ENCODE results near the gene ARID4B.

ARID4B gene

DNA sequence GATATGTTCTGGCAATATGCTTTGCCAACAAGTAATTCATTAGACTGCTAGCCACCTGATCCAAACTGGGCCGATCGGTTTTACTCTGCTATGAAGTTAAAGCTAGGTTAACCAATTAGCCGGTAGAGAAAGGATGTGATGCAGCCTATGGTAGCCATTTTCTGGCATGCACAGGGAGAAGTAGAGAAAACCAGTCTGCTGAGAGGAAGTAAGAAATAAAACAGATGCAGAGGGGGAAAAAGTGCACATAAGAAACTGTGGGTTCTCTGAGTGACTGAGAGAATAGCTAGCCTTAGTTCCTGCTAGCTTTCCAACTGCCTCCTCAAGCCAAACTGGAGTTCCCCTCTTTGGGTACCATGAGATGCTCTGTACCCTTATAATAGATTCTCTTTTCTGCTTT lies 52.8 kb downstream of the ARID4B start:
- Histone ChIP-seq H3K4me3 (ENCODE audit: low read depth, low read length) (no peak overlapping the region), H3K27ac (ENCODE audit: extremely low read depth, low read depth, low read length) (no peak overlapping the region), H3K36me3 (ENCODE audit: control insufficient read depth in 2 of 2, insufficient read depth in 1 of 2, low read length in 2 of 2) (no peaks in the 10 kb centered on the region), H3K4me1 (ENCODE audit: control insufficient read depth, insufficient read depth, low read length) (peaks cover 37% of the 10 kb centered on the region), H3K9me3 (ENCODE audit: control insufficient read depth, insufficient read depth, low read depth, low read length) (no peaks in the 10 kb centered on the region)
- POLR2A ChIA-PET, result no interaction called here
- TF ChIP-seq, protein P1, sequence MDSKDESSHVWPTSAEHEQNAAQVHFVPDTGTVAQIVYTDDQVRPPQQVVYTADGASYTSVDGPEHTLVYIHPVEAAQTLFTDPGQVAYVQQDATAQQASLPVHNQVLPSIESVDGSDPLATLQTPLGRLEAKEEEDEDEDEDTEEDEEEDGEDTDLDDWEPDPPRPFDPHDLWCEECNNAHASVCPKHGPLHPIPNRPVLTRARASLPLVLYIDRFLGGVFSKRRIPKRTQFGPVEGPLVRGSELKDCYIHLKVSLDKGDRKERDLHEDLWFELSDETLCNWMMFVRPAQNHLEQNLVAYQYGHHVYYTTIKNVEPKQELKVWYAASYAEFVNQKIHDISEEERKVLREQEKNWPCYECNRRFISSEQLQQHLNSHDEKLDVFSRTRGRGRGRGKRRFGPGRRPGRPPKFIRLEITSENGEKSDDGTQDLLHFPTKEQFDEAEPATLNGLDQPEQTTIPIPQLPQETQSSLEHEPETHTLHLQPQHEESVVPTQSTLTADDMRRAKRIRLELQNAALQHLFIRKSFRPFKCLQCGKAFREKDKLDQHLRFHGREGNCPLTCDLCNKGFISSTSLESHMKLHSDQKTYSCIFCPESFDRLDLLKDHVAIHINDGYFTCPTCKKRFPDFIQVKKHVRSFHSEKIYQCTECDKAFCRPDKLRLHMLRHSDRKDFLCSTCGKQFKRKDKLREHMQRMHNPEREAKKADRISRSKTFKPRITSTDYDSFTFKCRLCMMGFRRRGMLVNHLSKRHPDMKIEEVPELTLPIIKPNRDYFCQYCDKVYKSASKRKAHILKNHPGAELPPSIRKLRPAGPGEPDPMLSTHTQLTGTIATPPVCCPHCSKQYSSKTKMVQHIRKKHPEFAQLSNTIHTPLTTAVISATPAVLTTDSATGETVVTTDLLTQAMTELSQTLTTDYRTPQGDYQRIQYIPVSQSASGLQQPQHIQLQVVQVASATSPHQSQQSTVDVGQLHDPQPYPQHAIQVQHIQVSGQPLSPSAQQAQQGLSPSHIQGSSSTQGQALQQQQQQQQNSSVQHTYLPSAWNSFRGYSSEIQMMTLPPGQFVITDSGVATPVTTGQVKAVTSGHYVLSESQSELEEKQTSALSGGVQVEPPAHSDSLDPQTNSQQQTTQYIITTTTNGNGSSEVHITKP (tag by site-specific recombination; IDR thresholded peaks at IDR 0.05), result 0 out of 2 replicates have a peak, but pooled peaks have one; percentile 24
- no peak for TF ChIP-seq ZNF791 (tag by site-specific recombination; IDR thresholded peaks at IDR 0.05)
- TF ChIP-seq ZNF626 (tag by site-specific recombination; IDR thresholded peaks at IDR 0.05), result no peak
- TF ChIP-seq PRDM1 (tag by site-specific recombination; IDR thresholded peaks at IDR 0.05), result 0 out of 2 replicates have a peak, but pooled peaks have one; percentile 13
- CTCF ChIA-PET, result interaction anchor here (0.6 to 1.9 kb wide), 4 partner anchors 14 to 1546 kb away, joined by 3 to 9 read pairs (median 4); no protein-coding TSS in a partner anchor

DNA sequence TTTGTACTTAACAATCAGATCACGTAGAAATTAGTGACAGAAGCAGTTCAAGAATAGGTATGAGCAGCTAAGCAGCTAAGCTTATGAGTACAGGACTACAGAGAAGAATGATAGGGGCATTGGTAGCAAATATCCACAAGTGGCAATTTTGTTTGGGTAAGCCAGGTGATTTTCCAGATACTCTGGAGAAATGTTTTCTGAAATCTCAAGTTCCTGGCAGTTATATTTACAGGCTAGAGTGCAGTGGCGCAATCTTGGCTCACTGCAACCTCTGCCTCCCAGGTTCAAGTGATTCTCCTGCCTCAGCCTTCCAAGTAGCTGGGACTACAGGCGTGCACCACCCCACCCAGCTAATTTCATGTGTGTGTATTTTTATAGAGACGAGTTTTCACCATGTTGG lies 55.1 kb downstream of the ARID4B start:
- POLR2A ChIA-PET, result interaction anchor here (0.8 kb wide), 1 partner anchor 55 kb away, joined by 3 read pairs; the partner anchor contains the start of genes ARID4B and GGPS1
- no peaks in the 10 kb centered on the region for H3K9me3 ChIP-seq (ENCODE audit: control insufficient read depth, insufficient read depth, low read depth, low read length)
- no peak overlapping the region for H3K27ac ChIP-seq (ENCODE audit: extremely low read depth, low read depth, low read length)
- CTCF ChIA-PET, result interaction anchor here (1.5 to 3.7 kb wide), 2 partner anchors 21 to 142 kb away, joined by 8 to 12 read pairs; no protein-coding TSS in a partner anchor
- no peak overlapping the region for H3K4me3 ChIP-seq (ENCODE audit: low read depth, low read length)
- TF ChIP-seq, protein P2, sequence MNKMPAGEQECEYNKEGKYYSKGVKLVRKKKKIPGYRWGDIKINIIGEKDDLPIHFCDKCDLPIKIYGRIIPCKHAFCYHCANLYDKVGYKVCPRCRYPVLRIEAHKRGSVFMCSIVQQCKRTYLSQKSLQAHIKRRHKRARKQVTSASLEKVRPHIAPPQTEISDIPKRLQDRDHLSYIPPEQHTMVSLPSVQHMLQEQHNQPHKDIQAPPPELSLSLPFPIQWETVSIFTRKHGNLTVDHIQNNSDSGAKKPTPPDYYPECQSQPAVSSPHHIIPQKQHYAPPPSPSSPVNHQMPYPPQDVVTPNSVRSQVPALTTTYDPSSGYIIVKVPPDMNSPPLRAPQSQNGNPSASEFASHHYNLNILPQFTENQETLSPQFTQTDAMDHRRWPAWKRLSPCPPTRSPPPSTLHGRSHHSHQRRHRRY (tag by site-specific recombination; IDR thresholded peaks at IDR 0.05), result no peak
- no peak for TF ChIP-seq ZNF311 (tag by site-specific recombination; IDR thresholded peaks at IDR 0.05; ENCODE audit: borderline replicate concordance)
- no peak for TF ChIP-seq ZNF514 (tag by site-specific recombination; IDR thresholded peaks at IDR 0.05)
- no peak for TF ChIP-seq ZNF76 (tag by site-specific recombination; IDR thresholded peaks at IDR 0.05; ENCODE audit: borderline replicate concordance, low read depth)
- no peak for TF ChIP-seq ZNF623 (tag by site-specific recombination; IDR thresholded peaks at IDR 0.05)
- TF ChIP-seq ZNF555 (tag by site-specific recombination; conservative IDR thresholded peaks at IDR 0.05), result no peak
- TF ChIP-seq, protein P3, sequence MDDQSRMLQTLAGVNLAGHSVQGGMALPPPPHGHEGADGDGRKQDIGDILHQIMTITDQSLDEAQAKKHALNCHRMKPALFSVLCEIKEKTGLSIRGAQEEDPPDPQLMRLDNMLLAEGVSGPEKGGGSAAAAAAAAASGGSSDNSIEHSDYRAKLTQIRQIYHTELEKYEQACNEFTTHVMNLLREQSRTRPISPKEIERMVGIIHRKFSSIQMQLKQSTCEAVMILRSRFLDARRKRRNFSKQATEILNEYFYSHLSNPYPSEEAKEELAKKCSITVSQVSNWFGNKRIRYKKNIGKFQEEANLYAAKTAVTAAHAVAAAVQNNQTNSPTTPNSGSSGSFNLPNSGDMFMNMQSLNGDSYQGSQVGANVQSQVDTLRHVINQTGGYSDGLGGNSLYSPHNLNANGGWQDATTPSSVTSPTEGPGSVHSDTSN (CRISPR knock-in tag; IDR thresholded peaks at IDR 0.05), result no peak
- TF ChIP-seq ZNF785 (tag by site-specific recombination; IDR thresholded peaks at IDR 0.05), result no peak
- TF ChIP-seq ZNF214 (tag by site-specific recombination; IDR thresholded peaks at IDR 0.05; ENCODE audit: borderline replicate concordance), result no peak
- TF ChIP-seq ZNF10 (tag by site-specific recombination; IDR thresholded peaks at IDR 0.05), result no peak
- TF ChIP-seq ZBTB8A (tag by site-specific recombination; IDR thresholded peaks at IDR 0.05), result no peak
- peaks cover 15% of the 10 kb centered on the region for H3K4me1 ChIP-seq (ENCODE audit: control insufficient read depth, insufficient read depth, low read length)
- H3K36me3 ChIP-seq (ENCODE audit: control insufficient read depth in 2 of 2, insufficient read depth in 1 of 2, low read length in 2 of 2), result no peaks in the 10 kb centered on the region

DNA sequence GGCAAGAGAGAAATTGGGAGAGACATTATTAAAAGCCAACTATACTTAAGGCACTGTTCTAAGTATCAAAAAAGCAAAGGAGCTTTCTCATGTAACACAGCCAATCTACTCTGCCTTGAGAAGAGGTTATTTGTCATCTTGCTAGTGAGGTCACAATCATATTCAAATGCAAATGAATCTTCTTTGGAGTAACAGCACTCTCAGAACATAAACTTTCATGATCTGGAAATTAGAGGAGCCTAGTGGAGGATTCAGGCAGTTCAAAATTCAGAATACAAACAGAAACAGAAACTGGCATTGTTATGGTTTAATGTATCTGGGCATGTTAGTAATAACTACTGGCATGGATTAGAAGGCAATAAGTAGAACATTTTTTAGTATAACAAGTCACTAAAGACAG lies 57.4 kb downstream of the ARID4B start:
- ChIA-PET POLR2A (no interaction called here), CTCF (interaction anchor here (0.7 to 3.7 kb wide), 4 partner anchors 12 to 145 kb away, joined by 3 to 12 read pairs (median 4); no protein-coding TSS in a partner anchor)
- H3K9me3 ChIP-seq (ENCODE audit: control insufficient read depth, insufficient read depth, low read depth, low read length), result no peaks in the 10 kb centered on the region
- H3K27ac ChIP-seq (ENCODE audit: extremely low read depth, low read depth, low read length), result peak overlapping the region; percentile 1; the same call in 1 of the 2 replicates
- H3K4me1 ChIP-seq (ENCODE audit: control insufficient read depth, insufficient read depth, low read length), result peaks cover 24% of the 10 kb centered on the region
- H3K36me3 ChIP-seq (ENCODE audit: control insufficient read depth in 2 of 2, insufficient read depth in 1 of 2, low read length in 2 of 2), result no peaks in the 10 kb centered on the region
- no peak overlapping the region for H3K4me3 ChIP-seq (ENCODE audit: low read depth, low read length)
- TF ChIP-seq ZNF629 (tag by site-specific recombination; IDR thresholded peaks at IDR 0.05) (peak; percentile 64), ZNF624 (tag by site-specific recombination; IDR thresholded peaks at IDR 0.05) (no peak), ZBTB17 (tag by site-specific recombination; IDR thresholded peaks at IDR 0.05) (peak; percentile 66), ZBTB7A (tag by site-specific recombination; IDR thresholded peaks at IDR 0.05; ENCODE audit: low read depth) (no peak), ZEB2 (tag by site-specific recombination; IDR thresholded peaks at IDR 0.05) (peak; percentile 41)
- TF ChIP-seq, protein P4, sequence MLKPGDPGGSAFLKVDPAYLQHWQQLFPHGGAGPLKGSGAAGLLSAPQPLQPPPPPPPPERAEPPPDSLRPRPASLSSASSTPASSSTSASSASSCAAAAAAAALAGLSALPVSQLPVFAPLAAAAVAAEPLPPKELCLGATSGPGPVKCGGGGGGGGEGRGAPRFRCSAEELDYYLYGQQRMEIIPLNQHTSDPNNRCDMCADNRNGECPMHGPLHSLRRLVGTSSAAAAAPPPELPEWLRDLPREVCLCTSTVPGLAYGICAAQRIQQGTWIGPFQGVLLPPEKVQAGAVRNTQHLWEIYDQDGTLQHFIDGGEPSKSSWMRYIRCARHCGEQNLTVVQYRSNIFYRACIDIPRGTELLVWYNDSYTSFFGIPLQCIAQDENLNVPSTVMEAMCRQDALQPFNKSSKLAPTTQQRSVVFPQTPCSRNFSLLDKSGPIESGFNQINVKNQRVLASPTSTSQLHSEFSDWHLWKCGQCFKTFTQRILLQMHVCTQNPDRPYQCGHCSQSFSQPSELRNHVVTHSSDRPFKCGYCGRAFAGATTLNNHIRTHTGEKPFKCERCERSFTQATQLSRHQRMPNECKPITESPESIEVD (tag by site-specific recombination; IDR thresholded peaks at IDR 0.05), result 0 out of 2 replicates have a peak, but pooled peaks have one; percentile 20
